Heart left ventricle (tissue), 16 donors: ENCODE data around the gene STK11IP. TPM values are rescaled to one million over a fixed set of nuclear protein-coding genes. Genes with fewer than 3 reads are reported as not detected.

ENCODE experiments used
- ATAC-seq, 4 donors: fragments of 200-7000 bp; cut with Tn5 transposase; one replicate each; pipeline ENCODE4 v1.9.1; 2020 to 2022; ENCODE audit warnings: moderate library complexity in 4 of 4, mild to moderate bottlenecking in 3 of 4, moderate number of reproducible peaks in 1 of 4
- DNase-seq, 5 donors: peaks; one replicate each; pipeline ENCODE4 v3.0.0-alpha.2; 2020
- H3K27ac ChIP-seq, 12 donors: fragments of 200-600 bp; sonication (generic) in 4 of 12; one replicate each; pipeline versions ENCODE4 v1.5.0 to v1.8.0; 2016 to 2022; ENCODE audit warnings: mild to moderate bottlenecking in 2 of 12
- H3K27me3 ChIP-seq, 9 donors: fragments of 200-600 bp; sonication (generic) in 2 of 9; one replicate each; pipeline versions ENCODE4 v1.5.1 to v1.8.0; 2016 to 2022; ENCODE audit warnings: mild to moderate bottlenecking in 3 of 9
- H3K36me3 ChIP-seq, 9 donors: fragments of 200-600 bp; sonication (generic) in 2 of 9; one replicate each; pipeline versions ENCODE4 v1.5.0 to v1.8.0; 2018 to 2022; ENCODE audit warnings: mild to moderate bottlenecking in 2 of 9
- H3K4me1 ChIP-seq, 12 donors: fragments of 200-600 bp; sonication (generic) in 4 of 12; one replicate each; pipeline versions ENCODE4 v1.5.0 to v1.8.0; 2016 to 2022; ENCODE audit warnings: mild to moderate bottlenecking in 3 of 12
- H3K4me3 ChIP-seq, 12 donors: fragments of 200-600 bp; sonication (generic) in 4 of 12; one replicate each; pipeline versions ENCODE4 v1.5.0 to v1.8.0; 2017 to 2022; ENCODE audit warnings: mild to moderate bottlenecking in 9 of 12, moderate library complexity in 4 of 12
- H3K9me3 ChIP-seq, 12 donors: fragments of 200-600 bp; sonication (generic) in 4 of 12; one replicate each; pipeline versions ENCODE4 v1.5.0 to v1.8.0; 2016 to 2022; ENCODE audit warnings: mild to moderate bottlenecking in 1 of 12
- CTCF ChIP-seq, 12 donors: fragments of 200-600 bp; sonication (generic) in 4 of 12; IDR thresholded peaks; one replicate each; pipeline versions ENCODE4 v1.5.0 to v1.8.0; 2018 to 2022; ENCODE audit warnings: antibody characterized with exemption in 12 of 12, mild to moderate bottlenecking in 5 of 12
- POLR2A ChIP-seq, 2 donors: fragments of 450-650 bp; IDR thresholded peaks; one replicate each; pipeline ENCODE4 v1.6.1; 2017; ENCODE audit warnings: antibody characterized with exemption in 2 of 2, mild to moderate bottlenecking in 2 of 2, moderate library complexity in 2 of 2
- WGBS, 4 donors: extraction: QIAGEN DNeasy Blood & Tissue Kit in 2 of 4; methylation state at CpG; one replicate each; pipeline versions ENCODE4 v1.1.5 to v1.1.7; 2013 to 2018; 5-methylcytosine and 5-hydroxymethylcytosine counted together
- intact Hi-C, 10 donors: fragments of 100-400 bp; cut with DNase I; formaldehyde crosslinking; loops; one replicate each; pipeline versions ENCODE4 v1.11.1 to v1.14.2; 2022
- polyA plus RNA-seq, 2 donors: library from polyadenylated mRNA; stranded (reverse); fragments of 200-250 nt; gene quantifications; one replicate each; pipeline ENCODE4 v1.2.3, GENCODE V29; 2013
- total RNA-seq, 9 donors: library from RNA; depleted of rRNA in 2 of 9; stranded (reverse); fragments of >200 nt in 2 of 9; fragmentation: NEBNext Ultra II Directional in 3 of 9; extraction: Animal tissue kit (Norgen Biotek cat#: 25700) in 3 of 9; gene quantifications; one replicate each; pipeline versions ENCODE4 v1.1.0 to v1.2.4, GENCODE V29; 2016 to 2023
- donor health status: ischemic (EF 13 %, LVEDD 7.1; RV severe dilation, severe dysfunction).
- donor health status: healthy with polysubstance abuse.
- donor health status: DM: no; HTN: yes; CAD: no.
- donor health status: DM: no; HTN: no; CAD: no.
- donor health status: ischemic (EF 25% LVEDD 6.9; RV normal size, moderate dysfunction).
- donor health status: ischemic (EF 25% LVEDD 5.7; RV mildly dilated, moderate dysfunction).
- donor health status: healthy.
- donor health status: DM: yes; HTN: yes; CAD: no.
- donor health status: ischemic (EF 35%, LVEDD 5.7; RV mildly dilated, moderate dysfunction).
- donor health status: nonischemic (EF 11% LVEDD 7.7; RV severe dilation, severe dysfunction).
- donor health status: DM: yes; HTN: yes; CAD: no.
- donor health status: PGD.
- donor health status: ischemic (EF 29% LVEDD 5.4; RV normal size, mild dysfunction).
- donor health status: nonischemic (EF 23%, LVEDD 6.1; RV moderate dilation, normal function).

The STK11IP gene
- total and polyA plus RNA-seq, 11 donors, result 7.3 to 24.1 (median 14.9) TPM

- Histone ChIP-seq H3K9me3 (no peaks in the 10 kb centered on the region), H3K36me3 (peaks cover 0 to 77% (median 53%) of the 10 kb centered on the region in 9 donors), H3K27me3 (no peaks in the 10 kb centered on the region), H3K27ac (peak overlapping the region; percentile 2 to 82 (median 67)), H3K4me1 (peaks cover 0 to 17% (median 3%) of the 10 kb centered on the region in 12 donors), H3K4me3 (no peak overlapping the region)
- WGBS, 4 donors, result 79 to 88% (median 84%) methylated on average over 10 to 13 of the region's 13 CpGs
- intact Hi-C loops, result loop anchor here in 1 of 10 donors (10.0 kb wide), 1 partner anchor 54 kb away; no protein-coding TSS in a partner anchor
- ATAC-seq (peak; percentile 2 to 23 (median 12)), DNase-seq (no peak)
- TF ChIP-seq POLR2A (IDR thresholded peaks at IDR 0.05) (no peak), CTCF (IDR thresholded peaks at IDR 0.05) (no peak)
These were observed 11.6 kb downstream of the STK11IP start for GRCh38 chr2:219609149-219609750.

GRCh38 chr2:219611306-219611705 lies 13.6 kb downstream of the STK11IP start:
- no peak for TF ChIP-seq CTCF (IDR thresholded peaks at IDR 0.05)
- no peak for TF ChIP-seq POLR2A (IDR thresholded peaks at IDR 0.05)
- Histone ChIP-seq H3K27ac (peak overlapping the region in 1 of 12 donors; percentile 82), H3K9me3 (no peaks in the 10 kb centered on the region), H3K27me3 (no peaks in the 10 kb centered on the region), H3K36me3 (peaks cover 0 to 85% (median 56%) of the 10 kb centered on the region in 9 donors), H3K4me3 (no peak overlapping the region), H3K4me1 (peaks cover 0 to 31% (median 6%) of the 10 kb centered on the region in 12 donors)
- DNase-seq, result no peak
- ATAC-seq, result no peak
- intact Hi-C loops, result no loop called here
- WGBS, 4 donors, result 94 to 97% (median 96%) methylated on average over 9 of the region's 9 CpGs

DNA sequence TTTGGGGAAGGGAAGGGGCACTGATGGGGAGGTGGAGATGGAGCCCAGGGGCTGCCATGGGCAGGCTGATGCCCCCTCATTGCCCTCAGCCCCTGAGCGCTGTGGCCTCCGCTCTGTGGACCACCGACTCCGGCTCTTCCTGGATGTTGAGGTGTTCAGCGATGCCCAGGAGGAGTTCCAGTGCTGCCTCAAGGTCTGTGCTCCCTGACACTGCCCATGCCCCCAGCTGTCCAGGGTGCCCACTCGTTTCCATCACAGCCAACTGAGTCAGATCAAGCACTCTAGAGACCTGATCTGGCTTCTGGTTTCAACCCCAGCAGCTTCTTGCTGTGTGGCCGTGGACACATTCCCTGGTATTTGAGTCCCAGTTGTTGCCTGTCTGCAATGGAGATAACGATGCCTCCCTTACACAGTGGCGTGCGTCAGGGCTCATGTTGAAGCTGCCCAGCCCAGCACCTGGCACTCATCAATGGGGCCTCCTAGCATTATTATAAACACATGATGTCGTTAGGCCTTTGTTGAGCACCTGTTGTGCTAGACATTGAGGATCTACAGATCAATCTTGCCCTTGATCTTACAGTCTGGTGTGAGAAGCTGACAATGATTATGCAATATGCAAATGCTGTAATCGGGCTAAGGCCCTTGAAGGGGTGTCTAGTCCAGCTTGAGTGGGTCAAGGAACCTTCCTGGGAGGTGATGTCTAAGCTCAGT lies 14.4 kb downstream of the STK11IP start:
- 68 to 75% (median 70%) methylated on average over 12 of the region's 12 CpGs for WGBS, 4 donors
- ATAC-seq (peak in 2 of 4 donors; percentile 13 to 17), DNase-seq (no peak)
- intact Hi-C loops, result no loop called here
- no peak for TF ChIP-seq POLR2A (IDR thresholded peaks at IDR 0.05)
- TF ChIP-seq CTCF (IDR thresholded peaks at IDR 0.05), result no peak
- Histone ChIP-seq H3K4me3 (no peak overlapping the region), H3K27me3 (no peaks in the 10 kb centered on the region), H3K27ac (peak overlapping the region in 1 of 12 donors; percentile 33), H3K4me1 (peaks cover 0 to 36% (median 10%) of the 10 kb centered on the region in 12 donors), H3K9me3 (no peaks in the 10 kb centered on the region), H3K36me3 (peaks cover 0 to 81% (median 49%) of the 10 kb centered on the region in 9 donors)

DNA sequence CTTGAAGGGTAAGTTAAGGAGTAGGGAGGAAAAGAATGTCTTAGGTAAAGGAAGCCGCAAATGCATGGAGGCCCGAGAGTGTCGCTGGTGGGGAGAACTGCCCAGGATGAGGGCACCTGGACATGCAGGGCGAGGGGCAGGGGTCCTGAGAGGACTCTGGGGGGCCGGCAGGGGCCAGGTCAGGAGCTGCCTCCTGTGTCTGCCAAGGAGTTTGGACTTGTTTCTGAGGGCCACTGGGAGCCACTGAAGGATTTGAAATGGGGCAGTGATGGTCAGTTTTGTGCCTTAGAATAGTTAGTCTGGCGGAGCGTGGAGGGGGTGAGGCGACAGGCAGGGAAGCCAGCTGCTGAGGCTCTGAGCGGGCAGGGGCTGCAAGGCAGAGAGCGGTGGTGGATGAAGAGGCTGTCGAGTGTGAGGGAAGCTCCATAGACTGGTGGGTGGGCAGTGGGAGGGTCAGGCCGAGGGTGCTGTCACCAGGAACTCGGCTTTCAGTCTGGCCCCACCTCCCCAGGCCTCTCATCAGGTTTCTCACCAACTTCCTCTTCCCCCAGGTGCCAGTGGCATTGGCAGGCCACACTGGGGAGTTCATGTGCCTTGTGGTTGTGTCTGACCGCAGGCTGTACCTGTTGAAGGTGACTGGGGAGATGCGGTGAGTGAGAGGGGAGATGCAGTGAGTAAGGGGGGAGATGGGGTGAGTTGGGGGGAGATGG lies 15.1 kb downstream of the STK11IP start:
- no peaks in the 10 kb centered on the region for H3K27me3 ChIP-seq
- intact Hi-C loops, result no loop called here
- H3K4me1 ChIP-seq, result peaks cover 0 to 43% (median 11%) of the 10 kb centered on the region in 12 donors
- H3K36me3 ChIP-seq, result peaks cover 0 to 74% (median 42%) of the 10 kb centered on the region in 9 donors
- 86 to 95% (median 92%) methylated on average over 14 to 15 of the region's 15 CpGs for WGBS, 4 donors
- DNase-seq (no peak), ATAC-seq (no peak)
- TF ChIP-seq POLR2A (IDR thresholded peaks at IDR 0.05), result no peak
- TF ChIP-seq CTCF (IDR thresholded peaks at IDR 0.05), result no peak
- H3K4me3 ChIP-seq, result no peak overlapping the region
- no peaks in the 10 kb centered on the region for H3K9me3 ChIP-seq
- H3K27ac ChIP-seq, result no peak overlapping the region
